NCI-H510A treated with DMSO at 0.1 percent for 48 hours (cell line): Measurements from ENCODE around the gene NFAM1.
A peak's percentile ranks its signal among the peaks of the same experiment; 100 is the strongest.

Experiments used
- DNase-seq: peaks from one replicate; lab custom pipeline; 2025; lab: John Stamatoyannopoulos, UW

NFAM1 gene

GRCh38 chr22:42383287-42383686 lies 48.9 kb downstream of the NFAM1 start:
- DNase-seq = no peak

DNA sequence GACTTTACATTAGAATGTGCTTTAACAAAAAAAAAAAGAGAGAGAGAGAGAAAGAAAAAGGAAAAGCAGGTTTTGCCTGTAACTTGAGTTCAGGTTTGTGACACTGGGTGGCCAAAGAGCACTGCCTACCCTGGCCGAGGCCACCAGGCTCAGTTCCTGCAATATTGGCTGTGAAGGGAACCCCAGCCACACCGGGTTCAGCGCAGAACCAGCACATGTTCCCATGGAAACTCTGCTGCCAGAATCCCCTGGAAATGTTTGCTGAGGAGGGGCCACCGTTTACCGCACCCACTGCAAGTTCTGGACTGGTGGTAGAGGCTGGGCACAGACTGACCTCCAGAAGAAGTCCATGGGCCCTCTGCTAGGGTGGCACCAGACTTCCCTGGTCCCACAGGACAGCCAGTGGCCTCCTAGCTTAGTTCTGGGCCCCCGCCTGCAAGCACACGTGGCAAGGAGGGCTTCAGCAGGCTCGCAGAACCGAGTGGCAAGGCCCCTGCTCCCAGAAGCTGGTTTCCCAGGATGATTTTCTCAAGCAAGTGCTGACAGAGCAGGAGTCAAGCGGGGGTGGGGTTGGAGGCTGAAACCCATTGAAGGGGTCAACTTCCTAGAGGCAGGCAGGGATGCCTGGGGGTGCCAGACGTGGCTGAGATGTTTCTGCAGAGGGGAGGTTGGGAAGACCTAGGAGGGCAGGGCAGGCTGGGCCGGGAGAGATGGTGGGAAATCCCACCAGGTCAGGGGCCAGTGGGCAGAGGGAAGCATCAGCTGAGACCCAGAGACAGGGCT lies 51.2 kb downstream of the NFAM1 start:
- DNase-seq = no peak

- no peak for DNase-seq
These were observed 52.2 kb downstream of the NFAM1 start for GRCh38 chr22:42379966-42380537.

- DNase-seq = peak; percentile 78
These were observed 55.3 kb downstream of the NFAM1 start for GRCh38 chr22:42376711-42377554.

DNA sequence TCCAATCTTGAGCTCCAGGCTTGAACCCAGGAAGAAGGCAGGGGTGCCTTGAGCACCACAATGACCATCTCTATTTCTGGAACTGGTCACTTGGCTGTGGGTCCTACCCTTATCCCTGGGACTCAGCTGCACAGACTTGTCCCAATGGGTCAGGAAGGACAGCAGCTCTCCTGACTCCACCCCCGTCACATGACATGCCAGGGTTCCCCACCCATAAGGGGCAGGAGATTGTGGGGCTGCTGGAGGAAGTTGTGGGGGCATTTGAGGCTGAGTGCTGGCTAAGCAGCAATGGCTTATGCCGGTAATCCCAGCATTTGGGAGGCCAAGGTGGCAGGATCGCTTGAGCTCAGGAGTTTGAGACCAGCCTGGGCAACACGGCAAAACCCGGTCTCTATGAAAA lies 56.2 kb downstream of the NFAM1 start:
- DNase-seq = no peak

DNA sequence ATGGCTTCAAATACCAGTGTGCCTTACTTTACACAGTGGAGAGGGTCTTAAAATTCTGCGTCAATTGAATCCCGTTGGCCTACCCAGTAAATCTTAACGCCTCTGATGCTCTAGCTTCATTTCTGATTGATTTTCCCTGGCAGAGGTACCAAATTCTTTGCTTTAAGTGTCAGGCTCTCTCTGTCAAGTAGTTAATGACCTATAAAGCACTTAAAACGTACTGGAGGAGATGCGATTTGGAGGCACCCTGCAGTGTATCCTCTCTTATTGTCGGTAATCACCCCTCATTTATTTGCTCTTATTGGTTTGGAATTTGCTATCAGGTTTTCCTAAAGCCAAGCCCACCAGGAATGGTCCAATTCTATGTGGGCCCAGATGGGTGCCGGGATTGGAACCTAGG lies 59.2 kb downstream of the NFAM1 start:
- no peak for DNase-seq

- DNase-seq = no peak
These were observed 60.7 kb downstream of the NFAM1 start for GRCh38 chr22:42371501-42371900.

DNA sequence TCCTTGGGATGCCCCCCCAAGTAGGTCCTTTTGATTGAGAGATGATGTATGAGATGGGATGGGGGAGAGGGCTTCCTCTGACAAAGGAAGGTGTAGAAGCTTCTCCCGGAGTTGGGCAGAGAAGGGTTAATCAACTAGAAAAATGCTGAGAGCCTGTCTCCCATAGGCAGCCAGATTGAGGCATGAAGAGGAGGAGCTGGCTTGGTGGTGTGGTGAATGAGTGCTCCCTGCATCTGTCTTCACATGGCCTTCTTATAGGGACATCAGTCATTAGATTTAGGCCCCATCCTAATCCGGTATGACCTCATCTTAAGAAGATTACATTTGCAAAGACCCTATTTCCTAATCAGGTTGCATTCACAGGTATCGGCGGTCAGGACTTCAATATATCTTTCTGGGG lies 61.1 kb downstream of the NFAM1 start:
- DNase-seq = no peak

DNA sequence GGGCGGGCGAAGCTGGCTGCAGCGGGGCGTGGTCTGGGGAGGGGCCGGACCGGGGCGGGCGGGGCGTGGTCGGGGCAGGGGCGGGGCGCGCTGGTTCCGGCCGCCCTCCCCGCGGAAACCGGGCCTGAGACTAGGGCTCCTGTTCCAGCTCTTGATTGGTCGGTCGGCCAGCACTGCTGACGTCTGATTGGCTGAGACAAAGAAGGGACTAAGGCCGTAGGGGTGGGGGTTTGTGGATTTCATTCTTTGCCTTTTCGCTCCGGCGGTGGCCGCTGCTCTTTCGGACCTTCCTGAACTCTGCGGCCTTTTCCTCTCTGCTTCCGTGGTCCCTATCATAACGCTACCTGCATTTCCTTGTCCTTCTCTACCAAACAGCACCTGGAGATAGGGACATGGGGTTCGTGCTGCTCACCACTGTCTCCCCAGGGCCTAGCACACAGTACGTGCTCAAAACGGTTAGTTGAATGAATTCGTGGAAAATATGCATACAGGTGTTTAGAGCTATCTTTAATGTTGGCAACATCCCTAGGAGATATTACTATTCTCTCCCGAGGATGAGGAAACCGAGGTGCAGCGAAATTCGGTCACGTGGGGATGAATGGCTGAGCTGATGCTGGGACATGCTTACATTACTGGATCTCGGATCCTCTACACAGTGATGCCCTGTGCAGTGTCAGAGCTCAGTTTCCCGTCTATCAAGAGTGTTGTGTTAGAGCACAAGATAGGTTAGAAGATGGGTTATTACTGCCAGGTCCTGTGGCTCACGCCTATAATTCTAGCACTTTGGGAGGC lies 62.8 kb downstream of the NFAM1 start:
- peak; percentile 84 for DNase-seq

DNA sequence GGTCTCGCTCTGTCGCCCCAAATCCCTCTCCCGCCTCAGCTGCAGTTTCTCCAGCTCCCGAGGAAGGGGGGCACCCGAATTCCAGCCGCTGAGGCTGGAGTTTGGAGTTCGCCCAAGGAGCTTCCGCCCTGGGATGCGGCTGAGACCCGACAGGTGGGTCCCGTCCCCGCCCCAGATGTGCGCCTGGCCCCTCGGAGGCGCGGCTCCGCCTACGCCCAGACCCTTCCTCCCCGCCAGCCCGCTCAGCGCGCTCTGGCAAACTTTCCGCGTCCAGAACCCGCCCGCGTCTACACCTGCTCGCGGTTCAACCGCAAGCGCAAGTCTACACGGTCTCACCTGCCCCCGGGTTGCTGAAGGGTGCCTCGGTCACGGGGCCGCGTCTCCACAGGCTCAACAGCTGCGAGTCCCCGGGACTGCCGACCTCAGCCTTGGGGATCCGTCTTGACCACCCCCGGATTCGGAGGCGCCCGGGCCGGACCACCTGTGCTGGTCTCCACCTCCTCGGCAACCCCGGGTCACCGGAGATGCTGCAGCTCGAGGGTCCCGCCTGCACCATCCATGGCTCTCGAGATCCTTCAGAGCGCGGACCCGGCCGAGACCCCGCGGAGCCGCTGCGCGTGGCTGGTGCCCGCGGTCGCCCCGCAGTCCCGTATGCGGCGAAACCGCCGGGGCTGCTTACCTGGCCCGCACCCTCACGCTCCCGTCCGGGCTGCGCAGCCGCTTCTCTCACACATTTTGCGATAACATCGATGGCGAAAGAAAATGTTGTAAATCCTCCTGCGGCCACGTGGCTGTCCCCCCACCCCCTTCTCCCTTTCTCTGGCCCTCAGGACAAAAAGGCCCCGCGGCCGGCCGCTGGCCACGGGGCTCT lies 63.6 kb downstream of the NFAM1 start:
- DNase-seq = peak; percentile 38

DNA sequence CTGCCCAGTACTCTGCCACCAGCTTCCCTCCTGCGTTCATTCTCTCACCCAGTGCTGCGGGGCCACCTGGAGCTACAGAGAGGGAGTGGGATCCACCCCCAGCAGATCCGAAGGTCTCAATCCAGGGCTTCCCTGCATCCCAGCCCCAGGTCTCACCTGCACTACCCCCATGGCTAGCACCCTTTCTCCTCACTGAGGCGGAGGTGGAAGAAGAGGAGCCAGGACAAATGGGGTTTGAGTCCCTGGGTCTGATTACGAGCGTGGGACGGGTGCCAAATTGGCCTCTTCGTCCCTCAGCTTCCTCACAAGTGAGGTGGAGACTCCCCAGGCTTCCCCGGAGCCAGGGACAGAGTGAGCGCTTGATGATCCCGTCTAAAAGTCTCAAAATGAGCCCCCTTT lies 64.2 kb downstream of the NFAM1 start:
- DNase-seq = no peak

GRCh38 chr22:42366806-42367581 lies 65.2 kb downstream of the NFAM1 start:
- DNase-seq = no peak

DNA sequence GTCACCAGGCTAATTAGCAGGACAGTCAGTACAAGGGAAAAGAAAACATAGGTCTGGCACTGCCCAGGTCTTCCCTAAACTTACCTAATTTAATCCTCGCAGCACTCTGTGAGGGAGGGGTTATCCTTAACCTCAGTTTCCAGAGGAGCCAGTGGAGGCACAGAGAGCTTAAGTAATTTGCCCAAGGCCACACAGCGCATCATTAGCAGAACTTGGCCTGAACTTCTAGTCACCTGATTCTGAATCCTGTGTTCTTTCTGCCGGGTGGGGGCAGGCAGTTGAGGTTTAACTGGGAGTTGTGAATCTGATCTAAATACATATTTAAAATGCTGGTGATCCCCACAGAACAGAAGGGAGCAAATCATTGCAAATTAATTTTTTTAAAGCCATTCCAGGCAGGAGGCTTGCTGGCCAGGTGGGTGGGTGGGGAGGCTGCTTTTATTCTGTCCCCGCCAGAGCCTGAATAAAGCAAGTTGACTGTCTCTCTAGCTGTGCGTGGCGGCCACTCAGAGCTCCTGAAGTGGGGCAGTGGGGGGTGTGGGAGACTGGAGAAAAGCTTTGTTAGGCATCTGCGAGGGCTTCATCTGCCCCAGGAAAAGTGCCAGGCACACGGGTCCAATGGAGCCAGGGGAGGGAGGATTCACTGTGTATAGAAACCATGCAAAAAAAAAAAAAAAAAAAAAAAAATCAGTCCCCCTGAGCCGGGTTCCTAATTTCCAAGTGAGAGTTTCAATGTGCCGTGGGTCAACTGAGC lies 66.1 kb downstream of the NFAM1 start:
- no peak for DNase-seq

GRCh38 chr22:42365111-42365865 lies 66.9 kb downstream of the NFAM1 start:
- no peak for DNase-seq

DNA sequence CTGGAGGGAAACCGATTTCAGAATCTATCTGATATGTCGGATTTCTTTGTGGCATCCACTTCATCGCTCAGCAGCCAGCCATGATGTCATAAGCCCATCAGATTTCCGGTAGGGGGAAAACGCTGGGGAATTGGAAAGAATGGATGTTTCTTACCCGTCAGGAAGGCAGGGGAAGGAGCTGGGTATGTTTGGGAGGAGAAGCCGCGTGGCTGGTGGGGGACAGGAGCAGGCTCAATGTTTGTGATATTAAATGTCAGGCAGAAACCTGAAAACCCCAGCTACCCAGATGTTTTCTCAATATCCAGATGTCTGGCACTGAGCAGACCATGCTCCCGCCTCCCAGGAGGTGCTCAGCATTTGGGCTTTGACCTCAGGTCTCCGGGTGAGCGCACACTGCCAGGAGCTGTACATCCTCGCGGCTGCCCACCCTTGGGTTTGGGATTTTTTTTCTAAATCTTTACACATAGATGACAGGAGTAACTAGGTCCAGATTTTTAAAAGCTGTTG lies 67.5 kb downstream of the NFAM1 start:
- no peak for DNase-seq

DNA sequence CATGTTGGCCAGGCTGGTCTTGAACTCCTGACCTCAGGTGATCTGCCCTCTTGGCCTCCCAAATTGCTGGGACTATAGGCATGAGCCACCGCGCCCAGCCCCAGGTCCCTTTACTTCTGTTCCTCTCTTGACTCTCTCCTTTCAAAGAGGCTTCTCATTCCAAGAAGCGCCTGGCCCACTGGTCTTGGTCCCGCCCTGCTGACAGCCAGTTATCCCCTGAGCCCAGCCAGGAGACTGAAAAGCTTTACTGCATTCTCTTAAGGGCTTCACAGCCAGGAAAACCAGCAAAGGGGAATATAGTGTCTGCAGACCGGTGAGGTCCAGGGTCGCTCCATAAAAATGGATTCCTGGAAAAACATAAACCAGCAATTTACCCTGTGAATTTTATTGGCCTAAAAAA lies 68.3 kb downstream of the NFAM1 start:
- no peak for DNase-seq

DNA sequence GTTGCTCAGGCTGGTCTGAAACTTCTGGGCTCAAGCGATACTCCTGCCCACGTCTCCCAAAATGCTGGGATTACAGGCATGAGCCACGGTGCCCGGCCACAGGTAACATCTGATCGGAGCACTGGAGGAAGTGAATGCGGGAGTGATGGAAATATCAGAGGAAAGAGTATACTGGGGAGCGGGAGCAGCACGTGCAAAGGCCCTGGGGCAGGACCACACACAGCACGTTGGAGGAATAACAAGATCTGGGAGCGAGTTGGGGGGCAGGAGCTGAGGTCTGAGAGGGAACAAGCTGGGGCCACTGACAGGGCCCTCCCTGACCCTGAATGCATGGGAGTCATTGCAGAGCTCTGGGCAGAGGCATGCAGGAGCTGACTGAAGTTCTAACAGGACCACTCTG lies 70.7 kb downstream of the NFAM1 start:
- no peak for DNase-seq

DNA sequence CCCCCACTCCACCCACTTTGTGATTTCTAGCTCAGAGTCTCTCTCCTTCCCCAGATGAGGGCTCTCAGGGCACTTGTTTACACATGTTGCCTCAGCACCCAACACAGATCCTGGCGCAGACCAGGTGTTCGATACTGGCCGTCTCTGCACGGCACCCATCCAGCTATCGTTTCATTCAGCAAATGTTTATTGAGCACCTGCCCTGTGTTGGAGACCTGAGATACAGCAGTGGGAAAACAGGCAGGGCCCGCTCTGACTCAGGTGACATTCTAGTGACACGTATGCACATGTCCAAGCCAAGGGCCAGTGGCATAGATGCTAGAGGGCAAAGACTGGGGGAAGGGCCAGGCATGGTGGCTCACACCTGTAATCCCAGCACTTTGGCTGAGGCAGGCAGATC lies 71.9 kb downstream of the NFAM1 start:
- peak; percentile 57 for DNase-seq
